ENCODE results near the gene TYR. TPM values are rescaled to one million over a fixed set of nuclear protein-coding genes. Genes with fewer than 3 reads are reported as not detected.

The TYR gene
- total RNA-seq (2022; extraction: Qiagen RNA extraction; ENCODE audit: low read depth): not detected in 5 replicates

GRCh38 chr11:89177691-89178231, at the start of gene TYR:
Gene TYR (plus strand): TSS chr11:89177875. CDS start chr11:89177954, 79 bp downstream.

Other genes starting within 250 kb of the TYR start
- 0.03 TPM in 1 of 5 replicates, not detected in the others for gene GRM5, start 111.9 kb upstream of the TYR start, total RNA-seq (2022; extraction: Qiagen RNA extraction; ENCODE audit: low read depth)

Data from A549 treated with CpdA at 1 μM for 4 hours (cell line).